Lung (tissue), 12 donors: Measurements from ENCODE around the gene EFCC1. TPM values are rescaled to one million over a fixed set of nuclear protein-coding genes. Genes with fewer than 3 reads are reported as not detected.

ENCODE experiments used
- ATAC-seq: fragments of 200-7000 bp; cut with Tn5 transposase; one replicate; pipeline ENCODE4 v1.9.1; 2020; ENCODE audit warnings: moderate number of reproducible peaks; ENCODE audit not compliant: insufficient read depth, low FRiP score
- DNase-seq, 3 donors: peaks; one replicate each; pipeline ENCODE4 v3.0.0-alpha.2; 2013 to 2017
- H3K27ac ChIP-seq, 2 donors: one replicate each; pipeline ENCODE4 v1.5.1; 2013; ENCODE audit warnings: mild to moderate bottlenecking in 2 of 2, moderate library complexity in 2 of 2, control low read depth in 1 of 2, inconsistent platforms in 1 of 2, low read depth in 1 of 2, low read length in 1 of 2
- H3K27me3 ChIP-seq, 3 donors: one replicate each; pipeline ENCODE4 v1.5.1; 2013; ENCODE audit warnings: low read length in 2 of 3; ENCODE audit not compliant: control insufficient read depth in 3 of 3, insufficient read depth in 3 of 3
- H3K36me3 ChIP-seq, 4 donors: one replicate each; pipeline ENCODE4 v1.5.1; 2013; ENCODE audit warnings: low read length in 4 of 4, mild to moderate bottlenecking in 1 of 4, moderate library complexity in 1 of 4; ENCODE audit not compliant: control insufficient read depth in 4 of 4, insufficient read depth in 4 of 4
- H3K4me1 ChIP-seq, 5 donors: one replicate each; pipeline ENCODE4 v1.5.1; 2013; ENCODE audit warnings: low read length in 5 of 5, mild to moderate bottlenecking in 2 of 5, moderate library complexity in 1 of 5; ENCODE audit not compliant: control insufficient read depth in 5 of 5, insufficient read depth in 5 of 5
- H3K4me3 ChIP-seq: one replicate; pipeline ENCODE4 v1.5.1; 2013; ENCODE audit warnings: mild to moderate bottlenecking, control low read depth, moderate library complexity
- H3K9ac ChIP-seq, 2 donors: one replicate each; pipeline ENCODE4 v1.5.1; 2013; ENCODE audit warnings: low read length in 2 of 2, control low read depth in 1 of 2; ENCODE audit not compliant: insufficient read depth in 1 of 2
- H3K9me3 ChIP-seq, 4 donors: one replicate each; pipeline ENCODE4 v1.5.1; 2013; ENCODE audit warnings: low read length in 3 of 4, mild to moderate bottlenecking in 1 of 4, moderate library complexity in 1 of 4; ENCODE audit not compliant: control insufficient read depth in 4 of 4, insufficient read depth in 3 of 4
- WGBS, 2 donors: extraction: QIAGEN DNeasy Blood & Tissue Kit; methylation state at CpG; one replicate each; pipeline ENCODE4 v1.1.7; 2013; 5-methylcytosine and 5-hydroxymethylcytosine counted together
- polyA plus RNA-seq, 2 donors: library from polyadenylated mRNA; stranded (reverse); fragments of 200-250 nt; gene quantifications; one replicate each; pipeline ENCODE4 v1.2.1, GENCODE V29; 2013
- total RNA-seq, 2 donors: library from RNA; depleted of rRNA in 1 of 2; stranded (reverse); fragments of >200 nt in 1 of 2; gene quantifications; one replicate each; pipeline ENCODE4 v1.2.1, GENCODE V29; 2014 to 2021
- TF ChIP-seq, protein P1 (sequence below): IDR thresholded peaks from 2 replicates; pipeline ENCODE4 v1.5.1; 2012; ENCODE audit warnings: mild to moderate bottlenecking; ENCODE audit errors: control extremely low read depth, extremely low read depth
- donor health status: control.
- donor health status: control.
- donor health status: Bipolar disorder and iron deficiency.
- donor health status: healthy.
- donor health status: DM: yes; HTN: yes; CAD: no.

Gene EFCC1
- total and polyA plus RNA-seq, 4 donors, result 3.2 to 10.0 (median 6.3) TPM

DNA sequence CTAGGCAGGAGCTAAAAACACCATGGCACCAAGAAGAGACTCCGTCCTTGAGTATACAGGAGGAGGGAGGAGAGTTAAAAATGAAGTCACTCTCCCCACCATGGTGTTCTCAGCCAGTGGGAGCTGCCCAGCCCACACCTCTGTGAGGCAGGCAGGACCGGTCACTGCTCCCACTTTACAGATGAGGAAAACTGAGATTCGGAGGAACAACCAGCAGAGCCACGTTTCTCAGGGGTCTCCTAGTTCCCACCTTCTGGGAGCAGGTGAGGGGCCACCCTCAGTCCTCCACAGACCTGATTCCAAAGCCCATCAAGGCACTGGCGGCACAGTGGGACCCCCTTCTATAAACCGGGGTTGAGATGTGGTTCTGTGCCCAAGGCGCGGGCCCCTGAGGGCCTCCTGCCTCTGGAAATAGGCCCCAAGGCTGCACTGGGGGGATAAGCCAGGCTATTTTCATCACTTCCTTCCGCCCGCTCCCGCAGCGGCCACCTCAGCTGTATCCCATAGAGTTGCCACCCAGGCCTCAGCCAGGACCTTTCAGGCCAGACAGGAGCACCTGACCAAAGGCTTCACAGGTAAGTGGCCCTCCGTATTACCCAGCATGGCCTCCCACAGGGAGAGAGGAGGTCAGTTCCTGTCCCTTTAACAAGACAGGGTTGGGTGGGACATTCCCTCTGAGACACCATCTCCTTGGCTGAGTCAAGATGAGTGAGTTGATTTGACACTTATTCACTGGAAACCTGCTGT is 59.3 kb downstream of the EFCC1 start, which contains the start of gene GP9:
GP9 (plus strand) TSS at position 504 of the 747 bp plus-strand sequence. CDS start 961 bp downstream, outside the sequence.
- 51 to 72% methylated on average over 13 of the region's 13 CpGs for WGBS, 2 donors
- ATAC-seq (no peak), DNase-seq (no peak)
- no peaks in the 10 kb centered on the region for H3K9me3 ChIP-seq
- H3K27me3 ChIP-seq, result no peaks in the 10 kb centered on the region
- TF ChIP-seq, protein P1, sequence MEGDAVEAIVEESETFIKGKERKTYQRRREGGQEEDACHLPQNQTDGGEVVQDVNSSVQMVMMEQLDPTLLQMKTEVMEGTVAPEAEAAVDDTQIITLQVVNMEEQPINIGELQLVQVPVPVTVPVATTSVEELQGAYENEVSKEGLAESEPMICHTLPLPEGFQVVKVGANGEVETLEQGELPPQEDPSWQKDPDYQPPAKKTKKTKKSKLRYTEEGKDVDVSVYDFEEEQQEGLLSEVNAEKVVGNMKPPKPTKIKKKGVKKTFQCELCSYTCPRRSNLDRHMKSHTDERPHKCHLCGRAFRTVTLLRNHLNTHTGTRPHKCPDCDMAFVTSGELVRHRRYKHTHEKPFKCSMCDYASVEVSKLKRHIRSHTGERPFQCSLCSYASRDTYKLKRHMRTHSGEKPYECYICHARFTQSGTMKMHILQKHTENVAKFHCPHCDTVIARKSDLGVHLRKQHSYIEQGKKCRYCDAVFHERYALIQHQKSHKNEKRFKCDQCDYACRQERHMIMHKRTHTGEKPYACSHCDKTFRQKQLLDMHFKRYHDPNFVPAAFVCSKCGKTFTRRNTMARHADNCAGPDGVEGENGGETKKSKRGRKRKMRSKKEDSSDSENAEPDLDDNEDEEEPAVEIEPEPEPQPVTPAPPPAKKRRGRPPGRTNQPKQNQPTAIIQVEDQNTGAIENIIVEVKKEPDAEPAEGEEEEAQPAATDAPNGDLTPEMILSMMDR, result no peak
- no peak within 1 kb of the TSS for H3K27ac ChIP-seq
- H3K4me1 ChIP-seq, result peaks cover 0 to 10% (median 0%) of the 10 kb centered on the region in 5 donors
- H3K36me3 ChIP-seq, result no peaks in the 10 kb centered on the region
- no peak within 1 kb of the TSS for H3K4me3 ChIP-seq
- no peak within 1 kb of the TSS for H3K9ac ChIP-seq

GRCh38 chr3:129061023-129061887 is 60.2 kb downstream of the EFCC1 start:
- WGBS, 2 donors, result 78 to 91% methylated on average over 19 of the region's 19 CpGs
- Histone ChIP-seq H3K4me1 (peaks cover 0 to 10% (median 0%) of the 10 kb centered on the region in 5 donors), H3K27me3 (no peaks in the 10 kb centered on the region), H3K36me3 (no peaks in the 10 kb centered on the region), H3K9me3 (no peaks in the 10 kb centered on the region), H3K4me3 (no peak overlapping the region), H3K27ac (no peak overlapping the region), H3K9ac (no peak overlapping the region)
- DNase-seq (no peak), ATAC-seq (no peak)
- TF ChIP-seq, protein P1, result no peak

DNA sequence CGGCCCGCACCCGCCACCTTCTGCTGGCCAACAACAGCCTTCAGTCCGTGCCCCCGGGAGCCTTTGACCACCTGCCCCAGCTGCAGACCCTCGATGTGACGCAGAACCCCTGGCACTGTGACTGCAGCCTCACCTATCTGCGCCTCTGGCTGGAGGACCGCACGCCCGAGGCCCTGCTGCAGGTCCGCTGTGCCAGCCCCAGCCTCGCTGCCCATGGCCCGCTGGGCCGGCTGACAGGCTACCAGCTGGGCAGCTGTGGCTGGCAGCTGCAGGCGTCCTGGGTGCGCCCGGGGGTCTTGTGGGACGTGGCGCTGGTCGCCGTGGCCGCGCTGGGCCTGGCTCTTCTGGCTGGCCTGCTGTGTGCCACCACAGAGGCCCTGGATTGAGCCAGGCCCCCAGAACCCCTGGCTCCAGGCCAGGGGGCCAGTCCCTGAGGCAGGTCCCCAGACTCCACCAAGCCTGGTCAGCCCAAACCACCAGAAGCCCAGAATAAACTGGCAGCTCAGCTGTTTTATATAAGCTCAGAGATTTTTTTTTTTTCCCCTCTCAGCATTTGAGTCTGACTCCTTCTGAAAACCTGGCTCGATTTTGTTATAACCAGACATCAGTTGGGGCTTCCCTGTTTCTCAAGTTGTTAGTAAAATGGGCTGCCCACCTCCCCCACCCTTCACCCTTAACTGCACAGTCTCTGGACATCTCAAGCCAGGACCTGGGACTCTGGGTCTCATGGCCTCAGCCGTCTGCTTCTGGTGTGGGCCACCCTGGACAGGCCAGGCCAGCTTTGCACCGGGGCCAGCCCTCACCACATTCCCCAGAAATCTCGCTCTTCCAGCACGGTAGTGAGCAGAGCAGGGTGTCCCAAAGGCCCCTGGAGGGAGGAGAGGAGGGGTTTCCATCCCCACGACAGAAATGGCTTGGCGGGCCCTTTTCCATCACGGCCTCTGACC is 61.1 kb downstream of the EFCC1 start:
- no peaks in the 10 kb centered on the region for H3K27me3 ChIP-seq
- no peak for DNase-seq
- no peak overlapping the region for H3K9ac ChIP-seq
- H3K4me1 ChIP-seq, result peaks cover 0 to 10% (median 0%) of the 10 kb centered on the region in 5 donors
- no peaks in the 10 kb centered on the region for H3K36me3 ChIP-seq
- H3K4me3 ChIP-seq, result no peak overlapping the region
- no peak overlapping the region for H3K27ac ChIP-seq
- WGBS, 2 donors, result 89 to 92% methylated on average over 31 to 32 of the region's 32 CpGs
- no peaks in the 10 kb centered on the region for H3K9me3 ChIP-seq
- TF ChIP-seq, protein P1, result no peak
- no peak for ATAC-seq
